H1 (cell line): ENCODE results near the gene AKIRIN2. TPM values are rescaled to one million over a fixed set of nuclear protein-coding genes. Genes with fewer than 3 reads are reported as not detected.

Source experiments
- CTCF ChIA-PET: fragments of 300-600 bp; sonication (Branson Sonifier 250); formaldehyde crosslinking; loops from one replicate; lab custom pipeline; 2021; ENCODE audit not compliant: partially characterized antibody; lab: Charles Lee
- POLR2A ChIA-PET: fragments of 300-600 bp; sonication (Branson Sonifier 250); formaldehyde crosslinking; loops from one replicate; lab custom pipeline; 2021; ENCODE audit warnings: inconsistent platforms; ENCODE audit not compliant: partially characterized antibody; lab: Charles Lee
- DNase-seq, 2 experiments: peaks; one replicate each; pipeline versions ENCODE4 v3.0.0 to v3.0.0-alpha.2; 2010 to 2022; ENCODE audit warnings: low spot score in 2 of 2, low read depth in 1 of 2, mixed read lengths in 1 of 2
- FAIRE-seq: peaks from 2 replicates; lab custom pipeline; 2011; peaks lifted over from hg19 to GRCh38; lab: Jason Lieb, UNC
- H2AFZ ChIP-seq: 2 replicates; pipeline ENCODE4 v1.8.1; 2012; ENCODE audit warnings: low read length, inconsistent platforms
- H2AK5ac ChIP-seq: 2 replicates; pipeline ENCODE4 v1.6.1; 2013; ENCODE audit warnings: low read depth, low read length
- H2BK120ac ChIP-seq: replicated peaks from 2 replicates; pipeline ENCODE3; 2013; ENCODE audit warnings: low read depth, low read length, inconsistent platforms
- H2BK12ac ChIP-seq: 2 replicates; pipeline ENCODE4 v1.6.1; 2013; ENCODE audit warnings: low read depth, low read length
- H2BK15ac ChIP-seq: 2 replicates; pipeline ENCODE4 v1.6.1; 2013; ENCODE audit warnings: low read length
- H2BK20ac ChIP-seq: 2 replicates; pipeline ENCODE4 v1.6.1; 2013; ENCODE audit warnings: low read length
- H2BK5ac ChIP-seq: 2 replicates; pipeline ENCODE4 v1.6.1; 2013; ENCODE audit warnings: low read depth, low read length
- H3K14ac ChIP-seq: 2 replicates; pipeline ENCODE4 v1.6.1; 2013; ENCODE audit warnings: inconsistent platforms; ENCODE audit not compliant: insufficient read length
- H3K18ac ChIP-seq: 2 replicates; pipeline ENCODE4 v1.6.1; 2013; ENCODE audit warnings: low read length; ENCODE audit errors: extremely low read depth
- H3K23ac ChIP-seq: 2 replicates; pipeline ENCODE4 v1.6.1; 2013; ENCODE audit warnings: inconsistent platforms; ENCODE audit not compliant: insufficient read length
- H3K23me2 ChIP-seq: 2 replicates; pipeline ENCODE4 v1.6.1; 2013; ENCODE audit warnings: low read depth, low read length
- H3K27ac ChIP-seq: 2 replicates; pipeline ENCODE4 v1.6.1; 2011; ENCODE audit warnings: low read depth, low read length, inconsistent platforms
- H3K27me3 ChIP-seq, 4 experiments: replicated peaks in 1 of 4; 1 replicate in 1 of 4; 2 replicates in 3 of 4; pipeline versions ENCODE4 v1.6.1 to v1.8.1; 2011 to 2013; ENCODE audit warnings: low read length in 3 of 4, mild to moderate bottlenecking in 3 of 4, inconsistent platforms in 2 of 4, mixed read lengths in 2 of 4, moderate library complexity in 1 of 4; ENCODE audit not compliant: control insufficient read depth in 3 of 4, insufficient read depth in 3 of 4; ENCODE audit errors: extremely low read depth in 1 of 4
- H3K36me3 ChIP-seq, 4 experiments: 2 replicates each; pipeline versions ENCODE4 v1.6.1 to v1.8.1; 2011 to 2013; ENCODE audit warnings: mild to moderate bottlenecking in 4 of 4, low read length in 3 of 4, moderate library complexity in 2 of 4, control low read depth in 1 of 4, inconsistent platforms in 1 of 4; ENCODE audit not compliant: insufficient read depth in 4 of 4, control insufficient read depth in 2 of 4
- H3K4ac ChIP-seq: replicated peaks from 2 replicates; pipeline ENCODE3; 2013; ENCODE audit warnings: low read length, low read depth, mixed read lengths, inconsistent platforms; ENCODE audit not compliant: insufficient read length
- H3K4me1 ChIP-seq, 4 experiments: replicated peaks in 1 of 4; 1 replicate in 1 of 4; 2 replicates in 3 of 4; pipeline versions ENCODE4 v1.6.1 to v1.8.1; 2011 to 2013; ENCODE audit warnings: low read length in 3 of 4, inconsistent platforms in 2 of 4, mixed read lengths in 1 of 4; ENCODE audit not compliant: insufficient read depth in 4 of 4, control insufficient read depth in 3 of 4
- H3K4me2 ChIP-seq, 2 experiments: 2 replicates each; pipeline versions ENCODE4 v1.6.1 to v1.8.1; 2011 to 2013; ENCODE audit warnings: low read depth in 2 of 2, low read length in 2 of 2, control low read depth in 1 of 2, inconsistent platforms in 1 of 2, mild to moderate bottlenecking in 1 of 2; ENCODE audit not compliant: insufficient read depth in 1 of 2
- H3K4me3 ChIP-seq, 4 experiments: fragments of 200-600, 300-600 bp in 1 of 4; sonication (generic), shearing (Covaris generic), sonication (Bioruptor Twin) in 1 of 4; 2 replicates each; pipeline versions ENCODE4 v1.5.1 to v1.8.1; 2011 to 2016; ENCODE audit warnings: low read length in 4 of 4, low read depth in 3 of 4, control low read depth in 2 of 4, inconsistent platforms in 2 of 4, mild to moderate bottlenecking in 2 of 4, mixed read lengths in 1 of 4, moderate library complexity in 1 of 4; ENCODE audit not compliant: insufficient read depth in 2 of 4; ENCODE audit errors: extremely low read depth in 1 of 4
- H3K56ac ChIP-seq: replicated peaks from 2 replicates; pipeline ENCODE3; 2013; ENCODE audit warnings: low read depth, mild to moderate bottlenecking, mixed read lengths, low read length, inconsistent platforms; ENCODE audit not compliant: insufficient read length
- H3K79me1 ChIP-seq: 2 replicates; pipeline ENCODE4 v1.6.1; 2013; ENCODE audit warnings: low read depth, low read length, control low read depth
- H3K79me2 ChIP-seq, 2 experiments: 2 replicates each; pipeline versions ENCODE4 v1.6.1 to v1.8.1; 2012 to 2013; ENCODE audit warnings: low read length in 2 of 2, mild to moderate bottlenecking in 2 of 2, inconsistent platforms in 1 of 2; ENCODE audit not compliant: insufficient read depth in 2 of 2, control insufficient read depth in 1 of 2
- H3K9ac ChIP-seq, 4 experiments: replicated peaks in 1 of 4; 1 replicate in 1 of 4; 2 replicates in 3 of 4; pipeline versions ENCODE4 v1.6.1 to v1.8.1; 2011 to 2013; ENCODE audit warnings: low read depth in 3 of 4, low read length in 3 of 4, control low read depth in 2 of 4, mild to moderate bottlenecking in 2 of 4, moderate library complexity in 2 of 4, inconsistent platforms in 1 of 4; ENCODE audit errors: extremely low read depth in 1 of 4
- H3K9me3 ChIP-seq, 2 experiments: 2 replicates each; pipeline versions ENCODE4 v1.6.1 to v1.8.1; 2012 to 2013; ENCODE audit warnings: mild to moderate bottlenecking in 2 of 2, moderate library complexity in 2 of 2, control low read depth in 1 of 2, inconsistent platforms in 1 of 2, low read depth in 1 of 2, low read length in 1 of 2, mixed read lengths in 1 of 2; ENCODE audit not compliant: insufficient read depth in 2 of 2
- H4K20me1 ChIP-seq, 2 experiments: replicated peaks in 1 of 2; 2 replicates each; pipeline versions ENCODE3 to v1.8.1; 2011 to 2013; ENCODE audit warnings: inconsistent platforms in 2 of 2, low read length in 2 of 2, mild to moderate bottlenecking in 1 of 2; ENCODE audit not compliant: insufficient read depth in 2 of 2, control insufficient read depth in 1 of 2
- H4K5ac ChIP-seq: 2 replicates; pipeline ENCODE4 v1.6.1; 2013; ENCODE audit warnings: low read length, low read depth, mixed read lengths, inconsistent platforms; ENCODE audit not compliant: insufficient read length
- H4K8ac ChIP-seq: 2 replicates; pipeline ENCODE4 v1.8.0; 2013; ENCODE audit warnings: mild to moderate bottlenecking, moderate library complexity, low read length, inconsistent platforms; ENCODE audit not compliant: insufficient read depth; ENCODE audit errors: extremely low read depth
- H4K91ac ChIP-seq: replicated peaks from 2 replicates; pipeline ENCODE3; 2013; ENCODE audit warnings: low read length, mixed read lengths, inconsistent platforms; ENCODE audit not compliant: insufficient read length
- BACH1 ChIP-seq: IDR thresholded peaks from 2 replicates; pipeline ENCODE4 v1.6.1; 2012; ENCODE audit warnings: low read length, improper control_type of control experiment
- CHD2 ChIP-seq: IDR thresholded peaks from 2 replicates; pipeline ENCODE4 v1.6.1; 2012; ENCODE audit warnings: low read length, improper control_type of control experiment
- JUN ChIP-seq: IDR thresholded peaks from 2 replicates; pipeline ENCODE4 v1.6.1; 2011; ENCODE audit warnings: low read depth, mild to moderate bottlenecking, improper control_type of control experiment, low read length
- JUND ChIP-seq: IDR thresholded peaks from 2 replicates; pipeline ENCODE4 v1.6.1; 2011; ENCODE audit warnings: mild to moderate bottlenecking, improper control_type of control experiment, low read length
- KDM1A ChIP-seq: fragments of 200-600, 300-600 bp; sonication (generic); IDR thresholded peaks from 2 replicates; pipeline ENCODE4 v1.7.1; 2016; ENCODE audit warnings: mild to moderate bottlenecking, low read length, borderline replicate concordance
- KDM4A ChIP-seq: IDR thresholded peaks from one replicate; pipeline ENCODE4 v1.7.1; 2012; ENCODE audit warnings: low read depth, mild to moderate bottlenecking, moderate library complexity, low read length, inconsistent platforms; ENCODE audit not compliant: severe bottlenecking
- KDM5A ChIP-seq: fragments of 200-600 bp; IDR thresholded peaks from 2 replicates; pipeline ENCODE4 v1.7.1; 2012; ENCODE audit warnings: mild to moderate bottlenecking, low read length, inconsistent platforms, mixed read lengths
- MAFK ChIP-seq: IDR thresholded peaks from 2 replicates; pipeline ENCODE4 v1.6.1; 2012; ENCODE audit warnings: low read depth, mild to moderate bottlenecking, improper control_type of control experiment, low read length
- POU5F1 ChIP-seq: IDR thresholded peaks from 2 replicates; pipeline ENCODE4 v1.6.1; 2011; ENCODE audit warnings: low read depth, mild to moderate bottlenecking, low read length, moderate library complexity
- RBBP5 ChIP-seq: IDR thresholded peaks from 2 replicates; pipeline ENCODE4 v1.7.1; 2012; ENCODE audit warnings: low read depth, mild to moderate bottlenecking, inconsistent platforms, low read length, moderate library complexity, borderline replicate concordance
- SIN3A ChIP-seq, 2 experiments: IDR thresholded peaks in 1 of 2; conservative IDR thresholded peaks in 1 of 2; 2 replicates each; pipeline ENCODE4 v1.6.1; 2011 to 2012; ENCODE audit warnings: low read length in 2 of 2, improper control_type of control experiment in 1 of 2, low read depth in 1 of 2, mild to moderate bottlenecking in 1 of 2
- SUZ12 ChIP-seq: fragments of 200-600 bp; sonication (generic); IDR thresholded peaks from 2 replicates; pipeline ENCODE4 v1.6.1; 2012; ENCODE audit warnings: mild to moderate bottlenecking, inconsistent platforms, low read length, moderate library complexity, mixed read lengths
- TBP ChIP-seq: IDR thresholded peaks from 2 replicates; pipeline ENCODE4 v1.6.1; 2011; ENCODE audit warnings: low read depth, low read length, improper control_type of control experiment
- USF2 ChIP-seq: IDR thresholded peaks from 2 replicates; pipeline ENCODE4 v1.6.1; 2011; ENCODE audit warnings: low read length, improper control_type of control experiment
- polyA plus RNA-seq, 7 experiments: library from polyadenylated mRNA; depleted of rRNA in 3 of 7; stranded (reverse) in 5 of 7; unstranded in 2 of 7; fragments of >200 nt in 5 of 7; fragments of 200-250 nt in 2 of 7; gene quantifications; 1 replicate in 5 of 7; 2 replicates in 1 of 7; 4 replicates in 1 of 7; pipeline versions ENCODE4 v1.2.1 to v1.2.3, GENCODE V29; 2011 to 2013; ENCODE audit warnings: missing spikeins in 2 of 7, mixed read lengths in 2 of 7
- total RNA-seq: library from RNA; stranded (reverse); fragmentation: NEBNext Ultra II Directional; extraction: Animal tissue kit (Norgen Biotek cat#: 25700); gene quantifications from 2 replicates; pipeline ENCODE4 v1.2.1, GENCODE V29; 2021

Gene AKIRIN2
- total and polyA plus RNA-seq, 2 of the 8 experiments (the other 6 are each of a cell fraction or from before 2014, with no cell fraction given) = 35.6 to 75.3 TPM

GRCh38 chr6:87660226-87660911 is 41.7 kb downstream of the AKIRIN2 start:
- Histone ChIP-seq H2BK15ac (no peak overlapping the region), H2BK12ac (no peak overlapping the region), H3K36me3 (peaks cover 0 to 53% (median 22%) of the 10 kb centered on the region in 4 experiments; a peak in 7 of 8 replicates), H3K79me2 (no peaks in the 10 kb centered on the region), H3K9ac (no peak overlapping the region), H4K8ac (no peak overlapping the region), H2AK5ac (no peak overlapping the region), H2BK5ac (no peak overlapping the region), H4K20me1 (no peaks in the 10 kb centered on the region), H3K23me2 (no peaks in the 10 kb centered on the region), H3K18ac (no peak overlapping the region), H3K4me1 (no peaks in the 10 kb centered on the region), H2AFZ (no peak overlapping the region), H3K4me3 (no peak overlapping the region), H3K27ac (no peak overlapping the region), H3K79me1 (no peaks in the 10 kb centered on the region), H2BK20ac (no peak overlapping the region), H4K91ac (no peak overlapping the region), H3K4ac (no peak overlapping the region), H3K56ac (no peak overlapping the region), H2BK120ac (no peak overlapping the region), H3K27me3 (no peaks in the 10 kb centered on the region), H3K4me2 (no peak overlapping the region), H3K9me3 (no peaks in the 10 kb centered on the region), H3K23ac (no peak overlapping the region), H4K5ac (no peak overlapping the region), H3K14ac (no peak overlapping the region)
- no peak for FAIRE-seq
- POLR2A ChIA-PET = interaction anchor here (0.9 kb wide), 1 partner anchor 12 kb away, joined by 3 read pairs; no protein-coding TSS in a partner anchor
- CTCF ChIA-PET = no interaction called here
- DNase-seq = no peak
- TF ChIP-seq TBP = no peak
- TF ChIP-seq JUN = no peak
- no peak for TF ChIP-seq JUND
- TF ChIP-seq KDM1A = no peak
- TF ChIP-seq SUZ12 = no peak
- no peak for TF ChIP-seq MAFK
- TF ChIP-seq POU5F1 = no peak
- TF ChIP-seq SIN3A (conservative IDR thresholded peaks at IDR 0.05 in 1 of 2, IDR thresholded peaks at IDR 0.05 in 1 of 2; ENCODE audit: low read depth in 1 of 2, low read length in 2 of 2) = no peak
- no peak for TF ChIP-seq USF2
- TF ChIP-seq KDM5A = no peak
- no peak for TF ChIP-seq BACH1
- no peak for TF ChIP-seq KDM4A
- TF ChIP-seq RBBP5 = no peak
- no peak for TF ChIP-seq CHD2
